Activated B cell treated with CpG ODN at 0.5 μM for 24 hours (primary cell): Measurements from ENCODE around the gene NUDT12. TPM values are rescaled to one million over a fixed set of nuclear protein-coding genes. Genes with fewer than 3 reads are reported as not detected.

Experiments
- ATAC-seq: fragments of 200-7000 bp; cut with Tn5 transposase; one replicate; pipeline ENCODE4 v1.10.0; 2021; ENCODE audit warnings: low read depth, mild to moderate bottlenecking, moderate library complexity
- CTCF ChIA-PET: fragments of 350-600 bp; sonication (Branson Sonifier 250); formaldehyde crosslinking; loops from one replicate; lab custom pipeline; 2021; ENCODE audit warnings: antibody characterized with exemption; lab: Charles Lee
- POLR2A ChIA-PET: fragments of 350-600 bp; sonication (Branson Sonifier 250); formaldehyde crosslinking; loops from one replicate; lab custom pipeline; 2021; ENCODE audit warnings: antibody characterized with exemption; lab: Charles Lee
- DNase-seq: peaks from one replicate; pipeline ENCODE4 v3.0.0; 2022
- H3K27ac Mint-ChIP-seq: one replicate; pipeline ENCODE4 v1.8.0; 2020; ENCODE audit warnings: mixed read lengths
- H3K27me3 Mint-ChIP-seq: one replicate; pipeline ENCODE4 v1.8.0; 2021; ENCODE audit warnings: mixed read lengths
- H3K36me3 Mint-ChIP-seq: one replicate; pipeline ENCODE4 v1.8.0; 2021; ENCODE audit warnings: low read depth, mixed read lengths
- H3K4me1 Mint-ChIP-seq: one replicate; pipeline ENCODE4 v1.8.0; 2021; ENCODE audit warnings: mixed read lengths
- H3K4me3 Mint-ChIP-seq: one replicate; pipeline ENCODE4 v1.8.0; 2020; ENCODE audit warnings: mild to moderate bottlenecking, mixed read lengths
- H3K9me3 Mint-ChIP-seq: one replicate; pipeline ENCODE4 v1.8.0; 2020; ENCODE audit warnings: mixed read lengths
- CTCF ChIP-seq: fragments of 200-600 bp; IDR thresholded peaks from one replicate; pipeline ENCODE4 v1.8.0; 2022; ENCODE audit warnings: antibody characterized with exemption, mild to moderate bottlenecking
- intact Hi-C: fragments of 100-400 bp; cut with micrococcal nuclease; formaldehyde crosslinking; loops from one replicate; pipeline ENCODE4 v1.15.1; 2024
- total RNA-seq: library from RNA; stranded (reverse); gene quantifications from 2 replicates; pipeline ENCODE4 v1.2.3, GENCODE V29; 2022

Gene NUDT12
- total RNA-seq, 1 donor from 2014 or later: 2.6 TPM

- ChIA-PET CTCF (no interaction called here), POLR2A (no interaction called here)
- no peak for DNase-seq
- intact Hi-C loops: no loop called here
- H3K4me1 Mint-ChIP-seq: no peaks in the 10 kb centered on the region
- no peak overlapping the region for H3K27ac Mint-ChIP-seq
- no peaks in the 10 kb centered on the region for H3K36me3 Mint-ChIP-seq
- H3K4me3 Mint-ChIP-seq: no peak overlapping the region
- H3K27me3 Mint-ChIP-seq: peaks cover 2% of the 10 kb centered on the region
- no peak for TF ChIP-seq CTCF
- no peak for ATAC-seq
- H3K9me3 Mint-ChIP-seq: no peaks in the 10 kb centered on the region
Observed at GRCh38 chr5:103526164-103526915, 36.2 kb downstream of the NUDT12 start.

GRCh38 chr5:103525361-103525760 lies 37.2 kb downstream of the NUDT12 start:
- Mint-ChIP-seq H3K36me3 (no peaks in the 10 kb centered on the region), H3K4me1 (no peaks in the 10 kb centered on the region), H3K27me3 (peaks cover 2% of the 10 kb centered on the region), H3K27ac (no peak overlapping the region), H3K4me3 (no peak overlapping the region), H3K9me3 (no peaks in the 10 kb centered on the region)
- intact Hi-C loops: no loop called here
- POLR2A ChIA-PET: no interaction called here
- CTCF ChIA-PET: no interaction called here
- no peak for ATAC-seq
- DNase-seq: no peak
- TF ChIP-seq CTCF: no peak

- POLR2A ChIA-PET: no interaction called here
- DNase-seq: no peak
- Mint-ChIP-seq H3K36me3 (no peaks in the 10 kb centered on the region), H3K9me3 (no peaks in the 10 kb centered on the region), H3K27ac (no peak overlapping the region), H3K4me3 (no peak overlapping the region), H3K27me3 (peaks cover 2% of the 10 kb centered on the region), H3K4me1 (no peaks in the 10 kb centered on the region)
- intact Hi-C loops: no loop called here
- CTCF ChIA-PET: no interaction called here
- ATAC-seq: no peak
- TF ChIP-seq CTCF: no peak
Observed at GRCh38 chr5:103523319-103523718, 39.3 kb downstream of the NUDT12 start.

- Mint-ChIP-seq H3K4me3 (no peak overlapping the region), H3K27me3 (peaks cover 2% of the 10 kb centered on the region), H3K27ac (no peak overlapping the region), H3K36me3 (no peaks in the 10 kb centered on the region), H3K9me3 (no peaks in the 10 kb centered on the region), H3K4me1 (no peaks in the 10 kb centered on the region)
- ATAC-seq (no peak), DNase-seq (no peak)
- ChIA-PET POLR2A (no interaction called here), CTCF (no interaction called here)
- intact Hi-C loops: no loop called here
- no peak for TF ChIP-seq CTCF
Observed at GRCh38 chr5:103522586-103522985, 40.0 kb downstream of the NUDT12 start.

GRCh38 chr5:103519550-103519949 lies 43.0 kb downstream of the NUDT12 start:
- Mint-ChIP-seq H3K4me3 (no peak overlapping the region), H3K9me3 (no peaks in the 10 kb centered on the region), H3K4me1 (no peaks in the 10 kb centered on the region), H3K27ac (no peak overlapping the region), H3K36me3 (no peaks in the 10 kb centered on the region), H3K27me3 (no peaks in the 10 kb centered on the region)
- TF ChIP-seq CTCF: no peak
- POLR2A ChIA-PET: no interaction called here
- CTCF ChIA-PET: no interaction called here
- ATAC-seq (no peak), DNase-seq (no peak)
- intact Hi-C loops: no loop called here
